Vagina (tissue), 2 donors: ENCODE data around the gene C19orf38.

Source experiments
- POLR2A ChIP-seq, 2 donors: fragments of 450-650 bp; IDR thresholded peaks; one replicate each; pipeline ENCODE4 v1.6.1; 2017; ENCODE audit warnings: antibody characterized with exemption in 2 of 2, mild to moderate bottlenecking in 2 of 2, moderate library complexity in 2 of 2
- POLR2AphosphoS5 ChIP-seq, 2 donors: sonication (generic); formaldehyde crosslinking; IDR thresholded peaks; one replicate each; pipeline ENCODE4 v1.9.0; 2017; ENCODE audit warnings: antibody characterized with exemption in 2 of 2, mild to moderate bottlenecking in 2 of 2, low read depth in 1 of 2; ENCODE audit not compliant: insufficient read depth in 1 of 2
- TF ChIP-seq, protein P1 (sequence below), 3 experiments: fragments of 450-650 bp in 2 of 3; fragments of 200-600 bp in 1 of 3; sonication (generic) in 1 of 3; IDR thresholded peaks; one replicate each; pipeline ENCODE4 v1.5.1; 2017 to 2019; ENCODE audit warnings: antibody characterized with exemption in 3 of 3, mild to moderate bottlenecking in 2 of 3, moderate library complexity in 2 of 3

DNA sequence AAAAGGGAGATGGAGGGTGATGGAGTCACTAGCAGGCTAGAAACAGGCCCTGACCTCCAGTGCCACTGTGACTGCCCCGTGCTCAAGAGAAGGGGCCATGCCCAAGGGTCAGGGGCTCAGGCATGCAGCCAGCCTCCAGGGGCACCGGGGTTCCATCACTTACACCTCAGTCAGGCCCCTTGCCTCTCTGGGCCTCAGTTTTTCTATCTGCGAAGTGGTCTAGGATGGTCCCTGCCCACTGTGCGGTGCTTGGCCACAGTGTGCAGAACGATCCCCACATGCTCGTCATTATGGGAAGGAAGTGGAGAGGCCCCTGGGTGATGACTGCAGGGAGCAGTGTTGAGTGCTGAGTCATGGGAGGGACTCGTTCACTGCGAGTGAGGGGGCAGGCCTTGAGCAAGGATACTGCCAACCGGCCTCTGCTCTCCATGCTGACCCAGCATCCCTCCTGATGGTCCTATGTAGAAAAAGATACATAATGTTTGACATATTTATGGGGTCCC lies 35.3 kb upstream of the C19orf38 start:
- peak in 1 of 2 donors; percentile 70 for TF ChIP-seq POLR2AphosphoS5 (IDR thresholded peaks at IDR 0.05; ENCODE audit: insufficient read depth in 1 of 2, low read depth in 1 of 2)
- TF ChIP-seq, protein P1, sequence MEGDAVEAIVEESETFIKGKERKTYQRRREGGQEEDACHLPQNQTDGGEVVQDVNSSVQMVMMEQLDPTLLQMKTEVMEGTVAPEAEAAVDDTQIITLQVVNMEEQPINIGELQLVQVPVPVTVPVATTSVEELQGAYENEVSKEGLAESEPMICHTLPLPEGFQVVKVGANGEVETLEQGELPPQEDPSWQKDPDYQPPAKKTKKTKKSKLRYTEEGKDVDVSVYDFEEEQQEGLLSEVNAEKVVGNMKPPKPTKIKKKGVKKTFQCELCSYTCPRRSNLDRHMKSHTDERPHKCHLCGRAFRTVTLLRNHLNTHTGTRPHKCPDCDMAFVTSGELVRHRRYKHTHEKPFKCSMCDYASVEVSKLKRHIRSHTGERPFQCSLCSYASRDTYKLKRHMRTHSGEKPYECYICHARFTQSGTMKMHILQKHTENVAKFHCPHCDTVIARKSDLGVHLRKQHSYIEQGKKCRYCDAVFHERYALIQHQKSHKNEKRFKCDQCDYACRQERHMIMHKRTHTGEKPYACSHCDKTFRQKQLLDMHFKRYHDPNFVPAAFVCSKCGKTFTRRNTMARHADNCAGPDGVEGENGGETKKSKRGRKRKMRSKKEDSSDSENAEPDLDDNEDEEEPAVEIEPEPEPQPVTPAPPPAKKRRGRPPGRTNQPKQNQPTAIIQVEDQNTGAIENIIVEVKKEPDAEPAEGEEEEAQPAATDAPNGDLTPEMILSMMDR (IDR thresholded peaks at IDR 0.05) = no peak
- no peak for TF ChIP-seq POLR2A (IDR thresholded peaks at IDR 0.05)
